GM21786 (cell line): ENCODE data around the gene NPM3.

Experiments
- ATAC-seq: cut with Tn5 transposase; IDR thresholded peaks from one replicate; pipeline ENCODE4 v1.9.1; 2021; ENCODE audit not compliant: unreplicated experiment

Gene NPM3

DNA sequence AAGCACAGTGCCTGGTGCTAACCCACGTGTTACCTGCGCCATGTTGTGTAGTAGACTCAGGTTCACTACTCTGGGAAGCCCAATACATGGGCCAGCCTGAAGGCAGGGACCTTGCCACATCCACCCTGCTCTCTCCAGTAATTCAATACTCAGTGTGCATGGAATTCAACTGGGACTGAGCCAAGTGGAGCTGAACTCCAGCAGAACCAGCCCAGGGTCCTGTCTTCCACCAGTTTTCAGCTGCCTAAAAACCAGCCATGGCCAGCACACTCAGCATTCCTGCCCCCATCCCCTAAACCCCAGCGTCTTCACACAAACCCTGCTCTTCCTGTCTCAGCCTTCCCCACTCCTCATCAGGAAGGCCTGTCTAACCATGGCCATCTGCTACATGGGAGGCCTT is 22.7 kb downstream of the NPM3 start:
- ATAC-seq: no peak

DNA sequence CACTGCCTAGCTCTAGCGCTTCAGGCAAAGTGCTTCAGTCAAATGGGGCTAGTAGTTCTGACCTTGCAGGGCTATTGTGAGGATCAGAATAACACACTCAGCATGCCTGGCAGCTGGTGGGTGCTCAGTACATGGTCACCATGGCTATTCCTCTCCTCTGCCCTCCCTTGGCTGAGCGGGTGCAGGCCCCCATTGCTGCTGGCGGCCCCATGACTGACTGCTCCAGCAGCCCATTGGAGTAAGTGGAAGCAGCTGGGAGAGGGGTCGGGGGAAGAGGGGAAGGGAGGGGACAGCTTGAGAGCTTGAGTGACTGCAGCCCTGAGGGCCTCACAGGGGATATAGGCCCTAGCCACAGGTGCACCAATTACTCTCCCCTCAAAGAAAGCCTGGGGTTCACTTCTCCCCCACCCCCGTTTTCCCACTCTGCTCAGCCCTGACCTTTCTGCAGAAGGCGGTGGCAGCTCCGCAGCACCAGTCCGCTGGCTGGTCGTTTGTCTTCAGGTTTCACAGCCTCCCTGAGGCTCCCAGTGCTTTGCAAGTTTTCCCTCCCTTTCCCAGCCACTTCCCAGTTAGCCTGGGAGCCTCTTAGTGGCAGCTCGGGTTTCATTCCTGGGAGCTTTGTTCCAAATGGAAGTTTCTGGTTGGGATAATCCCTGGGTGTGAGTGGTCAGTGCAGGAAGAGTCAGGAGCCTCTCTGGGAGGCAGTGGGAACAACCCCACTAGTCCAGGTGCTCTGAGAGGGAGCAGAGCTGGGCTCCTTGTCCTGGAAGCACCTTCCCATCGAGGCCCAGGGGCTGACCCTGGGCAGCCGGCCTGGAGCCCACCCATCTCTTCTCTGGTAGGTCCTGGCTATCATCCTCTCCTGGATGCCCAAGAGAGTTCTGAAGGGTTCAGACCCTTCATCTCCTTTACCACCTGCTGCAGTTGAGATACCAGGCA is 23.7 kb downstream of the NPM3 start:
- no peak for ATAC-seq

GRCh38 chr10:101758858-101759257 is 24.4 kb downstream of the NPM3 start:
- ATAC-seq: no peak

GRCh38 chr10:101752241-101752640 is 31.0 kb downstream of the NPM3 start:
- no peak for ATAC-seq

- no peak for ATAC-seq
Observed at GRCh38 chr10:101749047-101750016, 33.9 kb downstream of the NPM3 start.

- no peak for ATAC-seq
Observed at GRCh38 chr10:101748496-101748895, 34.8 kb downstream of the NPM3 start.

GRCh38 chr10:101745074-101745696 is 38.1 kb downstream of the NPM3 start:
- no peak for ATAC-seq

DNA sequence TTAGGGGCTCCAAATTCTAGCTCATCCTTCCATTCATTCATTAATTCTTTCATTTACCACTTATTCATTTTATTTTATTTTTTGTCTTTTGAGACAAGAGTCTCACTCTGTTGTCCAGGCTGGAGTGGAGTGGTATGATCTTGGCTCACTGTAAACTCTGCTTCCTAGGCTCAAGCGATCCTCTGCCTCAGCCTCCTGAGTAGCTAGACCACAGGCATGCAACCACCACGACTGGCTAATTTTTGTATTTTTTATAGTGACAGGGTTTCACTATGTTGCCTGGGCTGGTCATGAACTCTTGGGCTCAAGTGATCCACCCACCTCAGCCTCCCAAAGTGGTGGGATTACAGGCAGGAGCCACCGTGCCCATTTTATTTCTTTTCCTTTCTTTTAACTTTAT is 39.0 kb downstream of the NPM3 start:
- no peak for ATAC-seq

DNA sequence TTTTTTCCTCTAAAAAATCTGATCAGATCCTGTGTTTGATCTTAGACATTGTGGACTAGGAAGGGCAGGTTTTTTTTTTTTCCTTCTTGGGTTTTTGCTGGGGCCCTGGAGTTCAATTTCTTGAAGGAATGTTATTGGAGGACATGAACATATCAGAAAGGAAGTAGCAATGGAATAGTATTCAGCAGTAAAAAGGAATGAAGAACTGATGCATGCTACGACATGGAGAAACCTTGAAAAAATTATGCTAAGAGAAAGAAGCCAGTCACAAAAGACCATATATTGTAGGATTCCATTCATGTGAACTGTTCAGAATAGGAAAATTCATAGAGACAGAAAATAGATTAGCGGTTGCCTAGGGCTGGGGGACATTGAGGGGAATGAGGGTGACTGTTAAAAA is 41.3 kb downstream of the NPM3 start:
- no peak for ATAC-seq

- ATAC-seq: no peak
Observed at GRCh38 chr10:101736666-101737065, 46.6 kb downstream of the NPM3 start.

- ATAC-seq: no peak
Observed at GRCh38 chr10:101732096-101732495, 51.1 kb downstream of the NPM3 start.
